Amygdala (tissue), 56 donors: ENCODE data around the gene SFSWAP.
A peak's percentile ranks its signal among the peaks of the same experiment; 100 is the strongest.
"Not testable (repeated sequence)": the region's sequence is repeated elsewhere in the genome, so short reads cannot be mapped to it uniquely, and the experiment has no call there.

Experiments
- DNase-seq, 56 donors: peaks; one replicate each; lab custom pipeline; 2025; lab: John Stamatoyannopoulos, UW

Gene SFSWAP

GRCh38 chr12:131678389-131679181, 32.3 kb upstream of the SFSWAP start:
- DNase-seq = not testable (repeated sequence)

- DNase-seq = not testable (repeated sequence)
Observed at GRCh38 chr12:131679186-131679585, 31.7 kb upstream of the SFSWAP start.

GRCh38 chr12:131679816-131680215, 31.1 kb upstream of the SFSWAP start:
- not testable (repeated sequence) for DNase-seq

GRCh38 chr12:131680392-131681256, 30.3 kb upstream of the SFSWAP start:
- not testable (repeated sequence) for DNase-seq

- DNase-seq = no peak
Observed at GRCh38 chr12:131681257-131681620, 29.7 kb upstream of the SFSWAP start.

- peak in 4 of 56 donors; percentile 20 to 47 (median 23) for DNase-seq
Observed at GRCh38 chr12:131681746-131682509, 29.0 kb upstream of the SFSWAP start.

- no peak for DNase-seq
Observed at GRCh38 chr12:131682510-131682895, 28.4 kb upstream of the SFSWAP start.

GRCh38 chr12:131683266-131684014, 27.4 kb upstream of the SFSWAP start:
- DNase-seq = no peak

GRCh38 chr12:131684015-131684725, 26.7 kb upstream of the SFSWAP start:
- DNase-seq = no peak

- no peak for DNase-seq
Observed at GRCh38 chr12:131687346-131688125, 23.4 kb upstream of the SFSWAP start.

- DNase-seq = no peak
Observed at GRCh38 chr12:131688131-131688844, 22.6 kb upstream of the SFSWAP start.

- no peak for DNase-seq
Observed at GRCh38 chr12:131688845-131689154, 22.1 kb upstream of the SFSWAP start.

- DNase-seq = no peak
Observed at GRCh38 chr12:131690320-131690719, 20.6 kb upstream of the SFSWAP start.

- no peak for DNase-seq
Observed at GRCh38 chr12:131692431-131692830, 18.5 kb upstream of the SFSWAP start.

- DNase-seq = no peak
Observed at GRCh38 chr12:131693149-131693548, 17.7 kb upstream of the SFSWAP start.

GRCh38 chr12:131694116-131694838, 16.6 kb upstream of the SFSWAP start:
- peak in 7 of 56 donors; percentile 11 to 42 (median 32) for DNase-seq

- DNase-seq = no peak
Observed at GRCh38 chr12:131695968-131696367, 14.9 kb upstream of the SFSWAP start.

- no peak for DNase-seq
Observed at GRCh38 chr12:131698286-131698685, 12.6 kb upstream of the SFSWAP start.
